Activated naive CD4-positive, alpha-beta T cell treated with anti-CD3 and anti-CD28 coated beads, Interleukin-2, amount 50 U/mL, for 24 hours (primary cell): ENCODE data around the gene XAB2.
"Not testable (repeated sequence)": the region's sequence is repeated elsewhere in the genome, so short reads cannot be mapped to it uniquely, and the experiment has no call there.

ENCODE experiments used
- H3K27ac Mint-ChIP-seq: one replicate; pipeline ENCODE4 v1.8.0; 2021; ENCODE audit warnings: mild to moderate bottlenecking, mixed read lengths
- H3K27me3 Mint-ChIP-seq: one replicate; pipeline ENCODE4 v1.8.0; 2021; ENCODE audit warnings: mixed read lengths
- H3K36me3 Mint-ChIP-seq: one replicate; pipeline ENCODE4 v1.8.0; 2021; ENCODE audit warnings: mixed read lengths
- H3K4me1 Mint-ChIP-seq: one replicate; pipeline ENCODE4 v1.8.0; 2021; ENCODE audit warnings: mixed read lengths
- H3K4me3 Mint-ChIP-seq: one replicate; pipeline ENCODE4 v1.8.0; 2021; ENCODE audit warnings: mild to moderate bottlenecking, mixed read lengths
- H3K9me3 Mint-ChIP-seq: one replicate; pipeline ENCODE4 v1.8.0; 2021; ENCODE audit warnings: mixed read lengths

Gene XAB2

DNA sequence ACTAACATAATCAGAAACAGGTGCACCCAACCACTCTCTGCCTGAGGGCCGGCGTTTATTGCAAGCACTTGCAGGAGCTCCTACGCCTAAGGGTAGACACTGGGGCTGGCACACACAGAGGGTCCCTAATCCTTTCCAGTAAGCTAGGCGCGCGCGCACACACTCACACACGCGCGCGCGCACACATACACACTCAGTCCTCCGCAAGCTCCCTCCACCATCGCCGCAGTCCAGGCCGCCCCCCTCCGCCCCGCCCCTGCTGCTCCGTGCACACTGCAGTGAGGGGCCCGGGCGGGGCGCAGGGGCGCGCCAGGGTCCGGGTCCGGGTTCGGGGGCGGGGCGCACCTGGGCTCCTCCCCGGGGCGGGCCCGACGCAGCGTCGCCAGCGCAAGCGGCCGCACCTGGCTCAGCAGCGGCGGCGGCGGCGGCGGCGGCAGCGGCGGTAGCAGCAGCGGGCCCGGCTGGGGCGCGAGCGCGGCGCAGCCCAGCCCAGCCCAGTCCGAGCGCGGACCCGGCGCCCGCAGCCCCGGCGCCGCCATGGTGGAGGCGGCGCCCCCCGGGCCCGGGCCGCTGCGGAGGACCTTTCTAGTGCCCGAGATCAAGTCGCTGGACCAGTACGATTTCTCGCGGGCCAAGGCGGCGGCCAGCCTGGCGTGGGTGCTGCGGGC, 33.7 kb downstream of the XAB2 start, which contains the start of gene CAMSAP3:
CAMSAP3 (plus strand) TSS at position 398 of the 668 bp plus-strand sequence; CDS start at position 538, 140 bp downstream.
- Mint-ChIP-seq H3K27me3 (peaks cover 18% of the 10 kb centered on the region), H3K4me1 (peaks cover 9% of the 10 kb centered on the region), H3K27ac (peak within 1 kb of the TSS; percentile 38), H3K9me3 (no peaks in the 10 kb centered on the region), H3K36me3 (no peaks in the 10 kb centered on the region), H3K4me3 (peak within 1 kb of the TSS; percentile 75)

DNA sequence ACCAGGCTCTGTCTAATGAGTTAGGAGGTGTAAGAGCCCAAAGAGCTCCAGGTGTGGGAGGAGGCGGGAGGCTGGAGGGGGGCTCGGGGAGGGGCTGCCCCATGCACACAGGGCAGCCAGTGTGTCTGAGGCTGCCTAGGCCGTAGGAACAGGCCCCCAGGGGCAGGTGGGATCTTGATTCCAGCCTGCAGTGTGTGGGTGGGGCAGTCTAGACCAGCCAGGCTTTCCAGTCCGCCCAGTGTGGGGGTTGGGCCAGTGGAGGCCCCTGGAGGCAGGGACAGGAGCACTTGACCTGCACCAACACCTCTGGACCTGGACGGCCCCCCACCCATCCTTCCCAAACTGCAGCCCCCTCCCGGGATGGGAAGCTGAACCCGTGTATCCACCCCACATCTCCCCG, 39.1 kb downstream of the XAB2 start:
- Mint-ChIP-seq H3K27me3 (peaks cover 6% of the 10 kb centered on the region), H3K9me3 (no peaks in the 10 kb centered on the region), H3K4me3 (no peak overlapping the region), H3K27ac (no peak overlapping the region), H3K36me3 (no peaks in the 10 kb centered on the region), H3K4me1 (peaks cover 3% of the 10 kb centered on the region)

GRCh38 chr19:7589822-7590221, 39.5 kb downstream of the XAB2 start:
- H3K4me3 Mint-ChIP-seq = no peak overlapping the region
- H3K27ac Mint-ChIP-seq = no peak overlapping the region
- H3K36me3 Mint-ChIP-seq = no peaks in the 10 kb centered on the region
- no peaks in the 10 kb centered on the region for H3K9me3 Mint-ChIP-seq
- H3K27me3 Mint-ChIP-seq = peaks cover 4% of the 10 kb centered on the region
- no peaks in the 10 kb centered on the region for H3K4me1 Mint-ChIP-seq

DNA sequence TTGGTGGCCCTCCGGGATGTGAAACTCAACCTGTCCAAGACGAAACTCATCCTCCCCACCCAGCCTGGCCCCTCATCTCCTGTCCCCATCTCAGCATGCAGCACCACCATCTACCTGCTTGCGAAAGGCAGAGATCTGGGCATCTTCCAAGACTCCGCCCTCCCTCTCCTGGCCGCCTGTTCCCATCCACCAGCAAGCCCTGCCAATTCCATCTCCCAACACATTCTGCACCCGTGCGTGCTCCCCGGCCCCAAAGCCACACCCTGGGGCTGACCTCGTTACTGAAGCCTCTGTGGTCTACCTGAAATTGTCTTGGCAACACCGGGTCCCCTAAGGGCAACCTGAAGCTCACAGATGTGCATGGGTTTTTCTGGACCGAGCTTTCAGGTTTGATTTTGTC, 46.9 kb downstream of the XAB2 start:
- Mint-ChIP-seq H3K4me3 (no peak overlapping the region), H3K27ac (no peak overlapping the region), H3K4me1 (no peaks in the 10 kb centered on the region), H3K27me3 (peaks cover 1% of the 10 kb centered on the region), H3K9me3 (no peaks in the 10 kb centered on the region), H3K36me3 (no peaks in the 10 kb centered on the region)

DNA sequence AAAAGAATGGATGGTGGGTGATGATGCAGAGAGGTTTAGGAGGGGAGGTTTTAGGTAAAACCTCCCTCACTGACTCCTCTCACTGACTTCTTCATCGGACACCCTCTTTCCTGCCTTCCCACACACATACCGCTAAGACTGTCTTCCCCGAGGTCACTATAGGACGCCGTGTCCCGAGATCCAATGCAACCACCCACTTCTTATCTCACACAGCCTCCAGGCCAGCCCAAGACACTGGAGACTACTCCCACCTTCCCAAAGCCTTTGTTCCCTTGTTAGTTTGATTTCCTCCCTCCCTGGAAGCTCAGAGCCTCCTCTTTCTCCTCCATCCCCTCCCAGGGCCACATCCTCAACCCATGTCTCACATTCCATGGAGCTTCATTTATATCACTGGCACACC, 50.2 kb downstream of the XAB2 start:
- H3K4me3 Mint-ChIP-seq = no peak overlapping the region
- H3K36me3 Mint-ChIP-seq = no peaks in the 10 kb centered on the region
- no peaks in the 10 kb centered on the region for H3K4me1 Mint-ChIP-seq
- H3K27me3 Mint-ChIP-seq = peaks cover 2% of the 10 kb centered on the region
- no peak overlapping the region for H3K27ac Mint-ChIP-seq
- H3K9me3 Mint-ChIP-seq = no peaks in the 10 kb centered on the region

DNA sequence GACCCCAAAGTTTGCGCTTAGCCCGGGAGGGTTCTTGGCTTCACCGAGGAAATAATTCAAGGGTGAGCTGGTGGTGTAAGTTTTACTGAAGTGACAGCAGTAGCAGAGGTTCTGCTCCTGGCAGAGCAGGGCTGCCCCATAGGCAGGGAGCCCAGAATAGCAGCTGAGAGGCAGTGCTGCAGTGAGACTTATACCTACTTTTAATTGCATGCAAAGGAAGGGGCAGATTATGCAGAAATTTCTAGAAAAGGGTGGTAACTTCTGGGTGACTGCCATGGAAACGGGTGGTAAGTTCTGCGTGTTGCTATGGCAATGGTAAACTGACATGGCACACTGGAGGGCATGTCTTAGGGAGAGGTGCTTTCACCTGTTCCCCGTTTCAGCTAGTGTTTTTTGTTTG, 51.2 kb downstream of the XAB2 start:
- Mint-ChIP-seq H3K4me1 (no peaks in the 10 kb centered on the region), H3K27ac (no peak overlapping the region), H3K36me3 (no peaks in the 10 kb centered on the region), H3K4me3 (no peak overlapping the region), H3K9me3 (no peaks in the 10 kb centered on the region), H3K27me3 (peaks cover 2% of the 10 kb centered on the region)

GRCh38 chr19:7577422-7577821, 51.9 kb downstream of the XAB2 start:
- H3K9me3 Mint-ChIP-seq, H3K27ac Mint-ChIP-seq, H3K27me3 Mint-ChIP-seq, H3K36me3 Mint-ChIP-seq, H3K4me1 Mint-ChIP-seq, H3K4me3 Mint-ChIP-seq: not testable (repeated sequence)

DNA sequence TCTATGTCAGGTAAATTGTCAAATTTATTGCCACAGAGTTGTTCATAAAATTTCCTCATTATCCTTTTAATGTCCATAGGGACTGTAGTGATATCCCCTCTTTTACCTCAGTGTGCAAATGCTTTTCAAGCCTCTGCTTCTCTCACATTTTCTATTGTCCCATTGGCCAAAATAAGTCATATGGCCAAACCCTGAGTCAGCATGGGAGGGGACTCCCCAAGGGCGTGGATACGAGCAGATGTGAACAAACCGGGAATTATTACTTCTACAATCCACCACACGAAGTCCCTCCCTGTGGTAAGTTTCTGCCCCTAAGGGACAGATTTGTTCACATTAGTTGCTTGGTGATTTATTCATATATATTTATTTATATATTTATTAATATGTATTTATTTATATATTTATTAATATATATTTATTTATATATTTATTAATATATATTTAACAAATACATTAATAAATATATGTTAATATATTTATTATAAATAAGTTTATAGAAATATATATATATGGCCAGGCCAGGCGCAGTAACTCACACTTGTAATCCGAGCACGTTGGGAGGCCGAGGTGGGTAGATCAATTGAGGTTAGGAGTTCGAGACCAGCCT, 53.8 kb downstream of the XAB2 start:
- H3K36me3 Mint-ChIP-seq = no peaks in the 10 kb centered on the region
- no peaks in the 10 kb centered on the region for H3K4me1 Mint-ChIP-seq
- no peaks in the 10 kb centered on the region for H3K9me3 Mint-ChIP-seq
- H3K4me3 Mint-ChIP-seq = no peak overlapping the region
- peaks cover 2% of the 10 kb centered on the region for H3K27me3 Mint-ChIP-seq
- H3K27ac Mint-ChIP-seq = no peak overlapping the region

DNA sequence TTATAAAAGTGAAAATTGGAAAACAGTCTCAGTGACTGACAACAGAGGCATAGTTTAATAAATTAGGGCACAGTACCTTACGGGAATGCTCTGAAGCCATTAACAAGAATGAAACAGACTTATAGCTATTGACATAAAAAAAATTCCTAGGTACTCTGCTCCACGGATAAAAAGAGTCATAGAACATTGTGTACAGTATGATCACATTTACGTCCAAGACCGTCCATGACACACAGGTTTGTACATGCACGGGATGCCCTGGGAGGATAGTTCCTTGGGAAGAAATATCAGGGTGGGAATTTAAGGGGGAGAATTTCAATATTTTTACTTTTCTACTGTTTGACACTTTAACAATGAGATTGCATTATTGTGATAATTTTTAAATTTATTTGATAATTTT, 58.6 kb downstream of the XAB2 start:
- H3K9me3 Mint-ChIP-seq = no peaks in the 10 kb centered on the region
- H3K27ac Mint-ChIP-seq = no peak overlapping the region
- H3K4me3 Mint-ChIP-seq = no peak overlapping the region
- H3K27me3 Mint-ChIP-seq = peaks cover 2% of the 10 kb centered on the region
- H3K36me3 Mint-ChIP-seq = no peaks in the 10 kb centered on the region
- no peaks in the 10 kb centered on the region for H3K4me1 Mint-ChIP-seq
